GM12878 (cell line): Measurements from ENCODE around the gene ZCRB1.

Experiments used
- CEBPB ChIP-seq, 2 experiments: fragments of 150-350 bp in 1 of 2; IDR thresholded peaks; 2 replicates each; pipeline ENCODE4 v1.6.1; 2012 to 2014; ENCODE audit warnings: low read depth in 2 of 2, low read length in 2 of 2, borderline replicate concordance in 1 of 2, inconsistent platforms in 1 of 2
- CHD2 ChIP-seq: IDR thresholded peaks from 2 replicates; pipeline ENCODE4 v1.6.1; 2011; ENCODE audit warnings: low read depth, low read length, improper control_type of control experiment, borderline replicate concordance
- EP300 ChIP-seq, 2 experiments: fragments of 150-350 bp in 1 of 2; IDR thresholded peaks; 2 replicates each; pipeline ENCODE4 v1.6.1; 2011 to 2012; ENCODE audit warnings: low read depth in 2 of 2, low read length in 2 of 2, borderline replicate concordance in 1 of 2, improper control_type of control experiment in 1 of 2, inconsistent platforms in 1 of 2; ENCODE audit not compliant: control insufficient read depth in 1 of 2
- MEF2A ChIP-seq: IDR thresholded peaks from 2 replicates; pipeline ENCODE4 v1.6.1; 2011; ENCODE audit warnings: low read depth, mild to moderate bottlenecking, low read length, moderate library complexity; ENCODE audit not compliant: insufficient read depth
- MXI1 ChIP-seq: fragments of 150-350 bp; IDR thresholded peaks from 2 replicates; pipeline ENCODE4 v1.6.1; 2011; ENCODE audit warnings: low read depth, mild to moderate bottlenecking, inconsistent platforms, low read length, improper control_type of control experiment
- NFIC ChIP-seq: IDR thresholded peaks from 2 replicates; pipeline ENCODE4 v1.6.1; 2012; ENCODE audit warnings: low read depth, mild to moderate bottlenecking, inconsistent platforms, low read length, moderate library complexity
- POLR2A ChIP-seq: IDR thresholded peaks from 2 replicates; pipeline ENCODE4 v1.6.1; 2011; ENCODE audit warnings: low read depth, mild to moderate bottlenecking, low read length
- POLR2AphosphoS5 ChIP-seq: IDR thresholded peaks from 2 replicates; pipeline ENCODE4 v1.6.1; 2011; ENCODE audit warnings: mild to moderate bottlenecking, low read length, inconsistent platforms
- RB1 ChIP-seq: fragments of 450-650 bp; formaldehyde crosslinking; IDR thresholded peaks from 2 replicates; pipeline ENCODE4 v1.6.1; 2017; ENCODE audit warnings: mild to moderate bottlenecking, borderline replicate concordance
- REST ChIP-seq: IDR thresholded peaks from 2 replicates; pipeline ENCODE4 v1.6.1; 2012; ENCODE audit warnings: mild to moderate bottlenecking, low read depth, low read length
- RFX5 ChIP-seq: IDR thresholded peaks from 2 replicates; pipeline ENCODE4 v1.6.1; 2011; ENCODE audit warnings: low read depth, low read length, improper control_type of control experiment
- SIN3A ChIP-seq: IDR thresholded peaks from 2 replicates; pipeline ENCODE4 v1.6.1; 2012; ENCODE audit warnings: low read depth, low read length, improper control_type of control experiment
- TARDBP ChIP-seq: IDR thresholded peaks from 2 replicates; pipeline ENCODE4 v1.6.1; 2016; ENCODE audit warnings: borderline replicate concordance
- TF ChIP-seq, protein P1 (sequence below), 3 experiments: IDR thresholded peaks in 2 of 3; conservative IDR thresholded peaks in 1 of 3; 2 replicates each; pipeline ENCODE4 v1.5.1; 2011; ENCODE audit warnings: low read depth in 3 of 3, low read length in 3 of 3, mild to moderate bottlenecking in 3 of 3, control low read depth in 2 of 3, moderate library complexity in 2 of 3, inconsistent platforms in 1 of 3, mixed read lengths in 1 of 3; ENCODE audit not compliant: control insufficient read depth in 2 of 3, insufficient read depth in 1 of 3; ENCODE audit errors: extremely low read depth in 1 of 3

DNA sequence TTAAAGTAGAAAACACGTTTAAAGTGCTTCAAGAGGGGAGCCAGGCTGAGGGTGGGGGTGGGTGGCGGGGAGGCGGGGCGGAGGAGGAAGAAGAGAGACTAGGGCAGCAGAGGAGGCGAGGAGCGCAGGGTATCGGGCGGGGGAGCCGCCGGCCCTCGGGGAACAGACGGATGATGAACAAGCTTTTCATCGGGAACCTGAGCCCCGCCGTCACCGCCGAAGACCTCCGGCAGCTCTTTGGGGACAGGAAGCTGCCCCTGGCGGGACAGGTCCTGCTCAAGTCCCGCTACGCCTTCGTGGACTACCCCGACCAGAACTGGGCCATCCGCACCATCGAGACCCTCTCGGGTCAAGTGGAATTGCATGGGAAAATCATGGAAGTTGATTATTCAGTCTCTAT lies 39.2 kb downstream of the ZCRB1 start:
- TF ChIP-seq NFIC (no peak), SIN3A (no peak), TARDBP (no peak), POLR2AphosphoS5 (no peak), POLR2A (no peak), REST (no peak), CHD2 (no peak), EP300 (IDR thresholded peaks at IDR 0.05; ENCODE audit: borderline replicate concordance in 1 of 2, control insufficient read depth in 1 of 2, low read depth in 2 of 2, low read length in 2 of 2) (no peak), RFX5 (no peak), CEBPB (IDR thresholded peaks at IDR 0.05; ENCODE audit: borderline replicate concordance in 1 of 2, low read depth in 2 of 2, low read length in 2 of 2) (no peak), MXI1 (no peak), MEF2A (no peak), RB1 (no peak)
- TF ChIP-seq, protein P1, sequence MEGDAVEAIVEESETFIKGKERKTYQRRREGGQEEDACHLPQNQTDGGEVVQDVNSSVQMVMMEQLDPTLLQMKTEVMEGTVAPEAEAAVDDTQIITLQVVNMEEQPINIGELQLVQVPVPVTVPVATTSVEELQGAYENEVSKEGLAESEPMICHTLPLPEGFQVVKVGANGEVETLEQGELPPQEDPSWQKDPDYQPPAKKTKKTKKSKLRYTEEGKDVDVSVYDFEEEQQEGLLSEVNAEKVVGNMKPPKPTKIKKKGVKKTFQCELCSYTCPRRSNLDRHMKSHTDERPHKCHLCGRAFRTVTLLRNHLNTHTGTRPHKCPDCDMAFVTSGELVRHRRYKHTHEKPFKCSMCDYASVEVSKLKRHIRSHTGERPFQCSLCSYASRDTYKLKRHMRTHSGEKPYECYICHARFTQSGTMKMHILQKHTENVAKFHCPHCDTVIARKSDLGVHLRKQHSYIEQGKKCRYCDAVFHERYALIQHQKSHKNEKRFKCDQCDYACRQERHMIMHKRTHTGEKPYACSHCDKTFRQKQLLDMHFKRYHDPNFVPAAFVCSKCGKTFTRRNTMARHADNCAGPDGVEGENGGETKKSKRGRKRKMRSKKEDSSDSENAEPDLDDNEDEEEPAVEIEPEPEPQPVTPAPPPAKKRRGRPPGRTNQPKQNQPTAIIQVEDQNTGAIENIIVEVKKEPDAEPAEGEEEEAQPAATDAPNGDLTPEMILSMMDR (IDR thresholded peaks at IDR 0.05 in 2 of 3, conservative IDR thresholded peaks at IDR 0.05 in 1 of 3; ENCODE audit: control insufficient read depth in 2 of 3, extremely low read depth in 1 of 3, insufficient read depth in 1 of 3, low read depth in 3 of 3, low read length in 3 of 3), result no peak
